B cell (primary cell): ENCODE data around the gene VSIG10L. TPM values are rescaled to one million over a fixed set of nuclear protein-coding genes. Genes with fewer than 3 reads are reported as not detected.

ENCODE experiments used
- ATAC-seq: fragments of 200-7000 bp; cut with Tn5 transposase; one replicate; pipeline ENCODE4 v1.10.0; 2021; ENCODE audit warnings: low read depth, mild to moderate bottlenecking, moderate number of reproducible peaks, moderate library complexity
- CTCF ChIA-PET: fragments of 350-600 bp; sonication (Branson Sonifier 250); formaldehyde crosslinking; loops from one replicate; lab custom pipeline; 2021; ENCODE audit warnings: antibody characterized with exemption, inconsistent platforms; lab: Charles Lee
- POLR2A ChIA-PET: fragments of 350-600 bp; sonication (Branson Sonifier 250); formaldehyde crosslinking; loops from one replicate; lab custom pipeline; 2021; ENCODE audit warnings: antibody characterized with exemption; lab: Charles Lee
- DNase-seq: peaks from one replicate; pipeline ENCODE4 v3.0.0; 2013
- H2AFZ ChIP-seq: 2 replicates; pipeline ENCODE4 v1.6.1; 2012; ENCODE audit warnings: mild to moderate bottlenecking, low read depth, low read length; ENCODE audit not compliant: insufficient read depth, poor library complexity, severe bottlenecking
- H3K27ac ChIP-seq, 2 donors: 1 replicate in 1 of 2; 2 replicates in 1 of 2; pipeline ENCODE4 v1.5.1; 2012 to 2013; ENCODE audit warnings: low read length in 2 of 2, mild to moderate bottlenecking in 2 of 2, moderate library complexity in 1 of 2
- H3K27me3 ChIP-seq, 4 experiments: fragments of 200-600 bp in 1 of 4; sonication (generic) in 1 of 4; replicated peaks in 1 of 4; 1 replicate in 2 of 4; 2 replicates in 2 of 4; pipeline versions ENCODE4 v1.6.1 to v1.7.0; 2013 to 2016; ENCODE audit warnings: low read length in 3 of 4, mild to moderate bottlenecking in 2 of 4, mixed read lengths in 1 of 4, moderate library complexity in 1 of 4; ENCODE audit not compliant: insufficient read depth in 4 of 4, control insufficient read depth in 3 of 4; ENCODE audit errors: control extremely low read depth in 1 of 4
- H3K36me3 ChIP-seq, 2 experiments: replicated peaks in 1 of 2; 1 replicate in 1 of 2; 2 replicates in 1 of 2; pipeline versions ENCODE4 v1.6.1 to v1.7.1; 2013; ENCODE audit warnings: low read length in 1 of 2; ENCODE audit not compliant: insufficient read depth in 2 of 2, control insufficient read depth in 1 of 2; ENCODE audit errors: control extremely low read depth in 1 of 2, extremely low read depth in 1 of 2
- H3K4me1 ChIP-seq, 2 donors: fragments of 200-600 bp in 1 of 2; sonication (generic) in 1 of 2; 1 replicate in 1 of 2; 2 replicates in 1 of 2; pipeline versions ENCODE4 v1.5.1 to v1.6.1; 2013 to 2017; ENCODE audit warnings: low read length in 2 of 2; ENCODE audit not compliant: control insufficient read depth in 2 of 2, insufficient read depth in 2 of 2
- H3K4me2 ChIP-seq: replicated peaks from 2 replicates; pipeline ENCODE3; 2012; ENCODE audit warnings: mild to moderate bottlenecking, low read depth, low read length; ENCODE audit not compliant: poor library complexity, severe bottlenecking
- H3K4me3 ChIP-seq, 5 experiments: fragments of 200-600 bp in 1 of 5; sonication (generic) in 1 of 5; 1 replicate in 3 of 5; 2 replicates in 2 of 5; pipeline versions ENCODE4 v1.5.1 to v1.7.0; 2011 to 2016; ENCODE audit warnings: low read length in 4 of 5, mild to moderate bottlenecking in 4 of 5, low read depth in 2 of 5, control low read depth in 1 of 5, moderate library complexity in 1 of 5; ENCODE audit not compliant: insufficient read depth in 1 of 5; ENCODE audit errors: control extremely low read depth in 1 of 5, extremely low read depth in 1 of 5
- H3K79me2 ChIP-seq: fragments of 200-600 bp; sonication (generic); one replicate; pipeline ENCODE4 v1.6.0; 2016; ENCODE audit warnings: low read length; ENCODE audit not compliant: control insufficient read depth, insufficient read depth
- H3K9ac ChIP-seq: fragments of 200-600 bp; sonication (generic); 2 replicates; pipeline ENCODE4 v1.6.1; 2017; ENCODE audit warnings: mild to moderate bottlenecking, low read length, moderate library complexity
- H3K9me3 ChIP-seq, 3 donors: one replicate each; pipeline versions ENCODE4 v1.6.1 to v1.7.1; 2013; ENCODE audit warnings: low read length in 2 of 3; ENCODE audit not compliant: control insufficient read depth in 2 of 3, insufficient read depth in 1 of 3; ENCODE audit errors: control extremely low read depth in 1 of 3
- H4K20me1 ChIP-seq: 2 replicates; pipeline ENCODE4 v1.6.0; 2012; ENCODE audit warnings: mild to moderate bottlenecking, low read length; ENCODE audit not compliant: insufficient read depth, control insufficient read depth, poor library complexity, severe bottlenecking
- H3K27ac Mint-ChIP-seq: one replicate; pipeline ENCODE4 v1.8.0; 2021; ENCODE audit warnings: mixed read lengths
- H3K27me3 Mint-ChIP-seq: one replicate; pipeline ENCODE4 v1.8.0; 2021; ENCODE audit warnings: mixed read lengths
- H3K4me1 Mint-ChIP-seq: one replicate; pipeline ENCODE4 v1.8.0; 2021; ENCODE audit warnings: mixed read lengths
- H3K4me3 Mint-ChIP-seq: one replicate; pipeline ENCODE4 v1.8.0; 2021; ENCODE audit warnings: mixed read lengths
- H3K9me3 Mint-ChIP-seq: one replicate; pipeline ENCODE4 v1.8.0; 2022; ENCODE audit warnings: mixed read lengths; ENCODE audit not compliant: insufficient read depth
- CTCF ChIP-seq: fragments of 200-600 bp; IDR thresholded peaks from one replicate; pipeline ENCODE4 v1.8.0; 2022; ENCODE audit warnings: antibody characterized with exemption, mild to moderate bottlenecking
- EZH2 ChIP-seq: IDR thresholded peaks from 2 replicates; pipeline ENCODE4 v1.6.1; 2012; ENCODE audit warnings: borderline replicate concordance, low read depth, mild to moderate bottlenecking, moderate library complexity, low read length; ENCODE audit not compliant: insufficient read depth, poor library complexity, severe bottlenecking
- WGBS: methylation state at CpG from one replicate; pipeline ENCODE4 v1.1.5; 2013; ENCODE audit warnings: missing lambda C conversion rate; ENCODE audit not compliant: insufficient coverage; 5-methylcytosine and 5-hydroxymethylcytosine counted together
- intact Hi-C: fragments of 100-400 bp; cut with micrococcal nuclease; formaldehyde crosslinking; loops from one replicate; pipeline ENCODE4 v1.10.0; 2022
- polyA plus RNA-seq: library from polyadenylated mRNA; depleted of rRNA; stranded (reverse); fragments of >200 nt; gene quantifications from 2 replicates; pipeline ENCODE4 v1.2.3, GENCODE V29; 2012
- total RNA-seq, 2 donors: library from RNA; stranded (reverse); fragments of 120-200 nt in 1 of 2; gene quantifications; 1 replicate in 1 of 2; 2 replicates in 1 of 2; pipeline versions ENCODE4 v1.2.3 to v1.2.4, GENCODE V29; 2013 to 2022

Gene VSIG10L
- total and polyA plus RNA-seq, 2 donors (not counting 1 experiment from before 2014, with no cell fraction given) = 1.3 to 1.7 TPM

- POLR2A ChIA-PET = no interaction called here
- intact Hi-C loops = no loop called here
These were observed 21.7 kb downstream of the VSIG10L start for GRCh38 chr19:51320280-51320657.

More at GRCh38 chr19:51320280-51320657, 21.7 kb downstream of the VSIG10L start:
- no peak for ATAC-seq
- Histone ChIP-seq H3K9me3 (peaks cover 0 to 8% (median 0%) of the 10 kb centered on the region in 3 donors), H3K4me1 (no peaks in the 10 kb centered on the region), H3K27ac (no peak overlapping the region), H3K9ac (no peak overlapping the region), H3K36me3 (no peaks in the 10 kb centered on the region), H3K79me2 (no peaks in the 10 kb centered on the region), H4K20me1 (no peaks in the 10 kb centered on the region), H2AFZ (no peak overlapping the region), H3K4me2 (no peak overlapping the region), H3K27me3 (peaks cover 0 to 9% (median under 1%) of the 10 kb centered on the region in 4 experiments), H3K4me3 (no peak overlapping the region)
- 79% methylated on average over 14 of the region's 14 CpGs for WGBS
- H3K27me3 Mint-ChIP-seq = peaks cover 51% of the 10 kb centered on the region
- H3K4me1 Mint-ChIP-seq = peaks cover 1% of the 10 kb centered on the region
- H3K27ac Mint-ChIP-seq = no peak overlapping the region
- H3K9me3 Mint-ChIP-seq = no peaks in the 10 kb centered on the region
- H3K4me3 Mint-ChIP-seq = no peak overlapping the region
- DNase-seq = no peak
- CTCF ChIA-PET = no interaction called here
- TF ChIP-seq EZH2 = no peak
- TF ChIP-seq CTCF = no peak
